Upper lobe of left lung (tissue), 6 donors: ENCODE data around the gene STT3B. TPM values are rescaled to one million over a fixed set of nuclear protein-coding genes. Genes with fewer than 3 reads are reported as not detected.

Source experiments
- ATAC-seq, 2 donors: fragments of 200-7000 bp; cut with Tn5 transposase; one replicate each; pipeline ENCODE4 v1.9.1; 2022; ENCODE audit warnings: mild to moderate bottlenecking in 2 of 2, moderate library complexity in 2 of 2; ENCODE audit not compliant: low FRiP score in 2 of 2
- DNase-seq, 2 donors: peaks; one replicate each; pipeline ENCODE4 v3.0.0-alpha.2; 2019 to 2020
- H3K27ac ChIP-seq, 4 donors: fragments of 200-600 bp; sonication (generic); one replicate each; pipeline ENCODE4 v1.5.1; 2016 to 2019
- H3K27me3 ChIP-seq, 4 donors: fragments of 200-600 bp; sonication (generic); one replicate each; pipeline ENCODE4 v1.5.1; 2017 to 2019
- H3K36me3 ChIP-seq, 4 donors: fragments of 200-600 bp; sonication (generic); one replicate each; pipeline ENCODE4 v1.5.1; 2016 to 2019
- H3K4me1 ChIP-seq, 4 donors: fragments of 200-600 bp; sonication (generic); one replicate each; pipeline ENCODE4 v1.5.1; 2018 to 2019
- H3K4me3 ChIP-seq, 4 donors: fragments of 200-600 bp; sonication (generic); one replicate each; pipeline ENCODE4 v1.5.1; 2017 to 2019; ENCODE audit warnings: mild to moderate bottlenecking in 2 of 4, moderate library complexity in 1 of 4
- H3K9me3 ChIP-seq, 4 donors: fragments of 200-600 bp; sonication (generic); one replicate each; pipeline ENCODE4 v1.5.1; 2018 to 2019
- CTCF ChIP-seq, 6 experiments: fragments of 450-650 bp in 4 of 6; fragments of 200-600 bp in 2 of 6; sonication (generic) in 2 of 6; IDR thresholded peaks; one replicate each; pipeline ENCODE4 v1.5.1; 2016 to 2019; ENCODE audit warnings: antibody characterized with exemption in 6 of 6
- EP300 ChIP-seq, 4 donors: sonication (generic); formaldehyde crosslinking; IDR thresholded peaks; one replicate each; pipeline ENCODE4 v1.5.1; 2017; ENCODE audit warnings: antibody characterized with exemption in 4 of 4, control low read depth in 2 of 4
- POLR2A ChIP-seq, 4 donors: fragments of 450-650 bp; IDR thresholded peaks; one replicate each; pipeline ENCODE4 v1.5.1; 2016 to 2017; ENCODE audit warnings: antibody characterized with exemption in 4 of 4, mild to moderate bottlenecking in 2 of 4
- POLR2AphosphoS5 ChIP-seq, 2 donors: sonication (generic); formaldehyde crosslinking; IDR thresholded peaks; one replicate each; pipeline ENCODE4 v1.5.1; 2017; ENCODE audit warnings: antibody characterized with exemption in 2 of 2
- WGBS, 2 donors: methylation state at CpG; one replicate each; pipeline ENCODE4 v1.1.5; 2017 to 2018; 5-methylcytosine and 5-hydroxymethylcytosine counted together
- total RNA-seq, 6 donors: library from RNA; depleted of rRNA in 4 of 6; stranded (reverse); fragments of >200 nt in 4 of 6; gene quantifications; one replicate each; pipeline versions ENCODE4 v1.1.0 to v1.2.1, GENCODE V29; 2016 to 2021
- donor health status: DM: no; HTN: no; CAD: no; lungs with moderate emphysema.
- donor health status: DM: no; HTN: yes; CAD: no; lungs with severe emphysema.

The STT3B gene
- total RNA-seq, 6 donors from 2014 or later = 42.9 to 137 (median 88.8) TPM

GRCh38 chr3:31531452-31531991 is 1.2 kb upstream of the STT3B start:
- peak overlapping the region; percentile 68 to 98 (median 83) for H3K4me3 ChIP-seq
- ATAC-seq (no peak), DNase-seq (no peak)
- WGBS, 2 donors = 1 to 2% methylated on average over 21 to 31 of the region's 31 CpGs
- peak overlapping the region; percentile 92 to 99 (median 99) for H3K27ac ChIP-seq
- H3K27me3 ChIP-seq = no peaks in the 10 kb centered on the region
- no peaks in the 10 kb centered on the region for H3K9me3 ChIP-seq
- H3K36me3 ChIP-seq = no peaks in the 10 kb centered on the region
- H3K4me1 ChIP-seq = peaks cover 28 to 39% (median 32%) of the 10 kb centered on the region in 4 donors
- TF ChIP-seq CTCF (IDR thresholded peaks at IDR 0.05) (peak in 1 of 6 experiments; percentile 12), POLR2AphosphoS5 (IDR thresholded peaks at IDR 0.05) (no peak)

- TF ChIP-seq POLR2AphosphoS5 (IDR thresholded peaks at IDR 0.05) (peak; percentile 81 to 93), EP300 (IDR thresholded peaks at IDR 0.05) (peak in 1 of 4 donors; percentile 27), CTCF (IDR thresholded peaks at IDR 0.05) (peak in 4 of 6 experiments; percentile 38 to 60 (median 48)), POLR2A (IDR thresholded peaks at IDR 0.05) (peak; percentile 44 to 97 (median 70))
- DNase-seq = peak; percentile 99 to 100
- peak; percentile 97 to 99 for ATAC-seq
- WGBS, 2 donors = 1% methylated on average over 40 to 57 of the region's 73 CpGs
- H3K36me3 ChIP-seq = no peaks in the 10 kb centered on the region
- H3K27ac ChIP-seq = peak overlapping the region; percentile 92 to 99 (median 99)
- peaks cover 33 to 44% (median 38%) of the 10 kb centered on the region in 4 donors for H3K4me1 ChIP-seq
- peak overlapping the region; percentile 68 to 98 (median 83) for H3K4me3 ChIP-seq
- H3K27me3 ChIP-seq = no peaks in the 10 kb centered on the region
- H3K9me3 ChIP-seq = no peaks in the 10 kb centered on the region
Measured at GRCh38 chr3:31531992-31532586, 636 bp upstream of the STT3B start.

GRCh38 chr3:31533169-31534064 is 692 bp downstream of the STT3B start:
- TF ChIP-seq CTCF (IDR thresholded peaks at IDR 0.05) = peak in 2 of 6 experiments; percentile 5 to 25
- no peak for TF ChIP-seq POLR2AphosphoS5 (IDR thresholded peaks at IDR 0.05)
- no peaks in the 10 kb centered on the region for H3K27me3 ChIP-seq
- 0% methylated on average over 17 to 63 of the region's 81 CpGs for WGBS, 2 donors
- peaks cover 33 to 48% (median 41%) of the 10 kb centered on the region in 4 donors for H3K4me1 ChIP-seq
- H3K9me3 ChIP-seq = no peaks in the 10 kb centered on the region
- DNase-seq = peak; percentile 51 to 95
- peak overlapping the region; percentile 69 to 98 (median 98) for H3K4me3 ChIP-seq
- peak overlapping the region; percentile 92 to 99 (median 99) for H3K27ac ChIP-seq
- H3K36me3 ChIP-seq = no peaks in the 10 kb centered on the region
- peak in 1 of 2 donors; percentile 2 for ATAC-seq

- ATAC-seq (no peak), DNase-seq (no peak)
- no peak for TF ChIP-seq POLR2AphosphoS5 (IDR thresholded peaks at IDR 0.05)
- TF ChIP-seq EP300 (IDR thresholded peaks at IDR 0.05) = no peak
- TF ChIP-seq CTCF (IDR thresholded peaks at IDR 0.05) = no peak
- no peak for TF ChIP-seq POLR2A (IDR thresholded peaks at IDR 0.05)
- peak overlapping the region; percentile 69 to 98 (median 98) for H3K4me3 ChIP-seq
- H3K9me3 ChIP-seq = no peaks in the 10 kb centered on the region
- H3K36me3 ChIP-seq = no peaks in the 10 kb centered on the region
- 6 to 11% methylated on average over 5 of the region's 5 CpGs for WGBS, 2 donors
- no peaks in the 10 kb centered on the region for H3K27me3 ChIP-seq
- H3K4me1 ChIP-seq = peaks cover 38 to 51% (median 41%) of the 10 kb centered on the region in 4 donors
- H3K27ac ChIP-seq = peak overlapping the region in 2 of 4 donors; percentile 99
Measured at GRCh38 chr3:31534065-31534425, 1.3 kb downstream of the STT3B start.
